NB4 (cell line): ENCODE data around the gene CHRDL1.
"Not testable (repeated sequence)": the region's sequence is repeated elsewhere in the genome, so short reads cannot be mapped to it uniquely, and the experiment has no call there.

Source experiments
- DNase-seq: peaks from one replicate; pipeline ENCODE4 v3.0.0; 2010; ENCODE audit warnings: low read depth
- H3K4me3 ChIP-seq: one replicate; pipeline ENCODE4 v1.5.1; 2011; ENCODE audit warnings: mild to moderate bottlenecking, low read depth, low read length, moderate library complexity
- MAX ChIP-seq: IDR thresholded peaks from 2 replicates; pipeline ENCODE4 v1.6.1; 2011; ENCODE audit warnings: low read depth, low read length
- MYC ChIP-seq: IDR thresholded peaks from 2 replicates; pipeline ENCODE4 v1.6.1; 2011; ENCODE audit warnings: low read depth, low read length
- POLR2A ChIP-seq: IDR thresholded peaks from 2 replicates; pipeline ENCODE4 v1.6.1; 2011; ENCODE audit warnings: mild to moderate bottlenecking; ENCODE audit not compliant: insufficient read length; ENCODE audit errors: extremely low read depth
- TF ChIP-seq, protein P1 (sequence below): IDR thresholded peaks from one replicate; pipeline ENCODE4 v1.5.1; 2012; ENCODE audit warnings: low read depth, low read length

CHRDL1 gene

DNA sequence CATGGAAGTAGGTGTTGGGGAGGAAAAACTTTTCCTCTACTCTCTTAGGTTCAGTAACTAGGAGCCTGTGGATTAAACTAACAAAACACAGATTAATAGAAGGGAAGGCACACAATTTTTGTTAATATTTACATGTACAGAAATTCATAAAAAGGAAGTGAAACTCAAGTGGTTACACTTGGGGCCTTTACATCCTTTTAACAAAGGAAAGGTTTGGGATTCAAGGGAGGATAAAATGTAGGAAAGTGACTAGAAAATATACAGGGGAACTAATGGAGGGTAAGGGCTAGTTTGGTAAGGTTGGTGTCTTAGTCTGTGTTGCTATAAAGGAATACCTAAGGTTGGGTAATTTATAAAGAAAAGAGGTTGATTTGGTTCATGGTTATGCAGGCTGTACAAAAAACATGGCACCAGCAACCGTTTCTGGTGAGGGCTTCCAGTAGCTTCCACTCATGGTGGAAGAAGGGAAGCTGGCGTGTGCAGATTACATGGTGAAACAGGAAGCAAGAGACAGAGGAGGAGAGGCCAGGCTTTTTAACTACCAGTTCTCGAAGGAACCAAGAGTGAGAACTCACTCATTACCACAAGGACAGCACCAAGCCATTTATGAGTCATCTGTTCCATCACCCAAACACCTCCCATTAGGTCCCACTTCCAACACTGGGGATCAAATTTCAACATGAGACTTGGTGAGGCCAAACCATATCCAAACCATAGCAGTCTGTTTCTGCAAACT lies 124.4 kb downstream of the CHRDL1 start:
- DNase-seq, result peak; percentile 17
- no peak overlapping the region for H3K4me3 ChIP-seq
- TF ChIP-seq MAX (no peak), POLR2A (no peak), MYC (no peak)
- TF ChIP-seq, protein P1, sequence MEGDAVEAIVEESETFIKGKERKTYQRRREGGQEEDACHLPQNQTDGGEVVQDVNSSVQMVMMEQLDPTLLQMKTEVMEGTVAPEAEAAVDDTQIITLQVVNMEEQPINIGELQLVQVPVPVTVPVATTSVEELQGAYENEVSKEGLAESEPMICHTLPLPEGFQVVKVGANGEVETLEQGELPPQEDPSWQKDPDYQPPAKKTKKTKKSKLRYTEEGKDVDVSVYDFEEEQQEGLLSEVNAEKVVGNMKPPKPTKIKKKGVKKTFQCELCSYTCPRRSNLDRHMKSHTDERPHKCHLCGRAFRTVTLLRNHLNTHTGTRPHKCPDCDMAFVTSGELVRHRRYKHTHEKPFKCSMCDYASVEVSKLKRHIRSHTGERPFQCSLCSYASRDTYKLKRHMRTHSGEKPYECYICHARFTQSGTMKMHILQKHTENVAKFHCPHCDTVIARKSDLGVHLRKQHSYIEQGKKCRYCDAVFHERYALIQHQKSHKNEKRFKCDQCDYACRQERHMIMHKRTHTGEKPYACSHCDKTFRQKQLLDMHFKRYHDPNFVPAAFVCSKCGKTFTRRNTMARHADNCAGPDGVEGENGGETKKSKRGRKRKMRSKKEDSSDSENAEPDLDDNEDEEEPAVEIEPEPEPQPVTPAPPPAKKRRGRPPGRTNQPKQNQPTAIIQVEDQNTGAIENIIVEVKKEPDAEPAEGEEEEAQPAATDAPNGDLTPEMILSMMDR, result no peak

DNA sequence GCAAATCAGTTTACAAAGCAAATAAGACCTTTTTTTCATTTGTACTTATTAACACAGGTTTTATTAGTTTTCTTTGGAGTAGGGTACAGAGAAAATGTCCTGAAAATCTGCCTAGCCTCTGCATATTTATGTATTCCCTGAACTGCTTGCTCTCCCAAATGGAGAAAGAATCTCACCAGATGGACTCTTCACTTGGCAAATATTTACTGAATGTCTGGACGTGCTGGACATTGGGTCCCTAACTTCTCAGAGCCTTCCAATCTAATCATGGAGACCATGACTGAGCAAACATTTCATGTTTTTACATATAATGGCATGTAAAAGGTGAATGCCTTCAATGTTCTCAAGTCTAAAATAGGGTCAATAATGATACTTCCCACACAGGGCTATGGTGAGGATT lies 126.0 kb downstream of the CHRDL1 start:
- H3K4me3 ChIP-seq, result no peak overlapping the region
- TF ChIP-seq, protein P1, result no peak
- no peak for TF ChIP-seq MYC
- DNase-seq, result no peak

- no peak for TF ChIP-seq MAX
- no peak for TF ChIP-seq MYC
- TF ChIP-seq, protein P1, result no peak
- TF ChIP-seq POLR2A, result no peak
- DNase-seq, result no peak
- no peak overlapping the region for H3K4me3 ChIP-seq
Observed at GRCh38 chrX:110667706-110668105, 127.9 kb downstream of the CHRDL1 start.

DNA sequence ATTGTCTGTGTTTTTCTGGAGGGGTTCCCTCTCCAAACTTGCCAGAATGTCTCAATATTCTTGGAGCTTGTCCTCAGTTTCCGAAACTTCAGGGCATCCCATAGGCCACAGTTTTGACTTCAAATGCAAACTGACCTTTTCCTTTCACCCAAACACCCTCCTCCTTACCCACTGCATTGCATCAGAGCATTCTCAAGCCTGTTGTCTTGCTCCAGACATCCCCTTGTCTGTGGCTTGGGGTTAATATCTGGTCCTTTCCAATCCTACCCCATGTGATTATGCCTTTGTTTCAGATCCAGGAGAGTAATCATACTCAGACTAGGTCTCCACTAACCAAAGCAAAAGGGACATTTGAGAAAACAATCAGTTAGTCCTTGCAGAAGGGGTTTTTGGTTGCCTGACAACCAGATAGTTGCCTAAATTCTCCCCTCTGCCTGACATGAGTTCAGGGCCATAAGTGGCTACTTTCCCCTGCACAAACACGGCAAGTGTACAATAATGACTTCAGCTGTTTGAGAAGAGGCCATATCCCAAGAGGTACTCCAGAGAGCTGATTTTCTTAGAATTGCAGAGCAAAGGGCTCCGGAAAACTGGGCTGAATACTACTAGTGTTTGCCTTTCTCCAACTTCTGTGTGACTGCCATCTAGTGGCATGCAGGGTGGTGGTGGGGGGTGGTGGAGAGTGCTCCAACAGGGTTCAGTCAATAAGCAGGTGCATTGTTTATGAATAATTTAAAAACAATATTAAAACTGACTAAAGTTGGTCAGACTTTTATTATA lies 130.2 kb downstream of the CHRDL1 start:
- H3K4me3 ChIP-seq, result no peak overlapping the region
- TF ChIP-seq, protein P1, result peak; percentile 74
- TF ChIP-seq MAX, result no peak
- TF ChIP-seq POLR2A, result no peak
- TF ChIP-seq MYC, result no peak
- peak; percentile 26 for DNase-seq

DNA sequence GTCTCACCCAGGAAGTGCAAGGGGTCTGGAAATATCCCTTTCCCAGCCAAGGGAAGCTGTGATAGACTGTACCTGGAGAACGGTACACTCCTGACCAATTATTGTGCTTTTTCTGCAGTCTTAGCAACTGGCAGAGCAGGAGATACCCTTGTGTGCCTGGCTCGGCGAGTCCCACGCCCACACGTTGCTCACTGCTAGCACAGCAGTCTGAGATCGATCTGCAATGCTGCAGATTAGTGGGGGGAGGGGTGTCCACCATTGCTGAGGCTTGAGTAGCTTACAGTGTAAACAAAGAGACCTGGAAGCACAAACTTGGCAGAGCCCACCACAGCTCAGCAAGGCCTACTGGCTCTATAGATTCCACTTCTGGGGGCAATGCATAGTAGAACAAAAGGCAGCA lies 138.5 kb downstream of the CHRDL1 start:
- TF ChIP-seq MAX (no peak), MYC (no peak), POLR2A (no peak)
- TF ChIP-seq, protein P1, result no peak
- no peak overlapping the region for H3K4me3 ChIP-seq
- DNase-seq, result no peak

- not testable (repeated sequence) for H3K4me3 ChIP-seq, DNase-seq
Observed at GRCh38 chrX:110654280-110654679, 141.3 kb downstream of the CHRDL1 start.
